ENCODE measurements around the gene SPARC.

The SPARC gene

DNA sequence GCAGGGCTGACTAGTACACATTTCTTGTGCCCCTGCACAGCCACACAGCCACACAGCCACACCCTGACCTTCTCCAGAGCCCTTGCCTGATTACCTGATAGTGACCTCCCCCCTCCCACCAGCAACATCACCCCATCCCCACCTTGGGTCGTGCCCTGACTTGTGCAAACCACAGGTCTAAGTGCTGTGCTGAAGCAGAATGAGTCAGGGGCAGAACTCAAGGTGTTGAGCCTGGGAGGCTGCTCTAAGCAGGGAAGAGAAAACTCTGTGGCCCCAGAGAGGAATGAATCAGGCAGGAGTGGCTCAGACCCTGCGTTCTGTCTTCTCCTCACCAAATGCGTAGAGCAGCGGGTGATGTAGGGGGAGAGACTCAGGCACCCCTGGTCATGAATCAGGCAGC lies 71.3 kb downstream of the SPARC start:
- TF ChIP-seq, protein P1, sequence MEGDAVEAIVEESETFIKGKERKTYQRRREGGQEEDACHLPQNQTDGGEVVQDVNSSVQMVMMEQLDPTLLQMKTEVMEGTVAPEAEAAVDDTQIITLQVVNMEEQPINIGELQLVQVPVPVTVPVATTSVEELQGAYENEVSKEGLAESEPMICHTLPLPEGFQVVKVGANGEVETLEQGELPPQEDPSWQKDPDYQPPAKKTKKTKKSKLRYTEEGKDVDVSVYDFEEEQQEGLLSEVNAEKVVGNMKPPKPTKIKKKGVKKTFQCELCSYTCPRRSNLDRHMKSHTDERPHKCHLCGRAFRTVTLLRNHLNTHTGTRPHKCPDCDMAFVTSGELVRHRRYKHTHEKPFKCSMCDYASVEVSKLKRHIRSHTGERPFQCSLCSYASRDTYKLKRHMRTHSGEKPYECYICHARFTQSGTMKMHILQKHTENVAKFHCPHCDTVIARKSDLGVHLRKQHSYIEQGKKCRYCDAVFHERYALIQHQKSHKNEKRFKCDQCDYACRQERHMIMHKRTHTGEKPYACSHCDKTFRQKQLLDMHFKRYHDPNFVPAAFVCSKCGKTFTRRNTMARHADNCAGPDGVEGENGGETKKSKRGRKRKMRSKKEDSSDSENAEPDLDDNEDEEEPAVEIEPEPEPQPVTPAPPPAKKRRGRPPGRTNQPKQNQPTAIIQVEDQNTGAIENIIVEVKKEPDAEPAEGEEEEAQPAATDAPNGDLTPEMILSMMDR (IDR thresholded peaks at IDR 0.05; ENCODE audit: borderline replicate concordance, insufficient read depth, low read depth, low read length) = no peak
- H3K4me3 ChIP-seq (ENCODE audit: low read depth, low read length) = no peak overlapping the region

DNA sequence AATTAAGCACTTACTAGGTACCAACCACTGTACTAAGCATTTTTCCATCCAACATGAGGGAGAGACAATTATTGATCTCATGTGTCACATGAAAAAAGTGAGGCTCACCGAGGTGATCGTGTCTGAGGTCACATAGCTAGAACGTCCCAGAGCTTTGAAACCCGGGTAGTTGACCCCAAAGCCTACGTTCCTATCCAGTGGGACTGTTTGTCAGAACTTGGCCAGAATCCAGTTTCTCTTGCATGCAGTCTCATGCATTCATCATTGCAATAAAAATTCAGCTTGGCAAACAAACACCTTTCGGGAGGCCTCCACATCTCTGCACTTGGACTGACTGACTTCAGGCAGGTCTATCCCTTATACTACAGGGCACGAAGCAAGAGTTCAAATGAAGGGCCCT lies 72.2 kb downstream of the SPARC start:
- TF ChIP-seq, protein P1 (IDR thresholded peaks at IDR 0.05; ENCODE audit: borderline replicate concordance, insufficient read depth, low read depth, low read length) = no peak
- no peak overlapping the region for H3K4me3 ChIP-seq (ENCODE audit: low read depth, low read length)

- TF ChIP-seq, protein P1 (IDR thresholded peaks at IDR 0.05; ENCODE audit: borderline replicate concordance, insufficient read depth, low read depth, low read length) = no peak
- H3K4me3 ChIP-seq (ENCODE audit: low read depth, low read length) = no peak overlapping the region
These were observed 73.9 kb downstream of the SPARC start for GRCh38 chr5:151612689-151613427.

DNA sequence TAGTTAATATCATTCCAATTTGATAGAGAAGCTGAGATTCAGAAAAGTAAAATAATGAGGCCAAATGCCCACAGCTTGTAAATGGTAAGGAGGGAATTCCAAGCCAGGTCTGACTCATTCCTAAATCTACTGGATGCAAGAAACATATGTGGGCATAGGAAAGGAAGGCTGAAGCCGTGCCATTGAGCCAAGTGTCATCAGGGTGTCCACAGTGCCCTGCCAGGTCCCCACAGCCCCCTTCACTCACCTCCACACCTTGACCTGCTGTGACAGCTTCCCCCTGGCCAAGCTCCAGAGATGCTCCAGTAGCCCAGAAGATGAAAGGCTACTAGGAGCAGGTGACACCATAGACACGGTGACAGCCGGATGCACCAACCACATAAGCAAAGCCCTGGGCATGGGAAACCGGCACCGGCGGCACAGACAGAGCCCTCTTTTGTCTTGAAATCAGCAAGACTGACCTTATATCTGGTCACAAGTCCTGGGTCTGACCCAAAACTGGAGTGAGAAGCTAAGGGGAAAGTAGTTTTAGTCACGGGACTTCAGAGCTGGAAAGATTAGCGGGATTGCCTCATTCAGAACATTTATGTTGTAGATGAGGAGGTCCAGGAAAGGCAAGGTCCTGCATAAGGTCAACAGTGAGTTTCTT lies 75.5 kb downstream of the SPARC start:
- no peak overlapping the region for H3K4me3 ChIP-seq (ENCODE audit: low read depth, low read length)
- TF ChIP-seq, protein P1 (IDR thresholded peaks at IDR 0.05; ENCODE audit: borderline replicate concordance, insufficient read depth, low read depth, low read length) = no peak
